Cerebellar cortex (tissue), 1 donor: Measurements from ENCODE around the gene WHAMM.
"Not testable (repeated sequence)": the region's sequence is repeated elsewhere in the genome, so short reads cannot be mapped to it uniquely, and the experiment has no call there.

Source experiments
- DNase-seq: peaks from one replicate; pipeline ENCODE4 v3.0.0-alpha.2; 2015; ENCODE audit warnings: low spot score

WHAMM gene, protein sequence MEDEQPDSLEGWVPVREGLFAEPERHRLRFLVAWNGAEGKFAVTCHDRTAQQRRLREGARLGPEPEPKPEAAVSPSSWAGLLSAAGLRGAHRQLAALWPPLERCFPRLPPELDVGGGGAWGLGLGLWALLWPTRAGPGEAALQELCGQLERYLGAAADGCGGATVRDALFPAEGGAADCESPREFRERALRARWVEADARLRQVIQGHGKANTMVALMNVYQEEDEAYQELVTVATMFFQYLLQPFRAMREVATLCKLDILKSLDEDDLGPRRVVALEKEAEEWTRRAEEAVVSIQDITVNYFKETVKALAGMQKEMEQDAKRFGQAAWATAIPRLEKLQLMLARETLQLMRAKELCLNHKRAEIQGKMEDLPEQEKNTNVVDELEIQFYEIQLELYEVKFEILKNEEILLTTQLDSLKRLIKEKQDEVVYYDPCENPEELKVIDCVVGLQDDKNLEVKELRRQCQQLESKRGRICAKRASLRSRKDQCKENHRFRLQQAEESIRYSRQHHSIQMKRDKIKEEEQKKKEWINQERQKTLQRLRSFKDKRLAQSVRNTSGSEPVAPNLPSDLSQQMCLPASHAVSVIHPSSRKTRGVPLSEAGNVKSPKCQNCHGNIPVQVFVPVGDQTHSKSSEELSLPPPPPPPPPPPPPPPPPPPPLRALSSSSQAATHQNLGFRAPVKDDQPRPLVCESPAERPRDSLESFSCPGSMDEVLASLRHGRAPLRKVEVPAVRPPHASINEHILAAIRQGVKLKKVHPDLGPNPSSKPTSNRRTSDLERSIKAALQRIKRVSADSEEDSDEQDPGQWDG

DNA sequence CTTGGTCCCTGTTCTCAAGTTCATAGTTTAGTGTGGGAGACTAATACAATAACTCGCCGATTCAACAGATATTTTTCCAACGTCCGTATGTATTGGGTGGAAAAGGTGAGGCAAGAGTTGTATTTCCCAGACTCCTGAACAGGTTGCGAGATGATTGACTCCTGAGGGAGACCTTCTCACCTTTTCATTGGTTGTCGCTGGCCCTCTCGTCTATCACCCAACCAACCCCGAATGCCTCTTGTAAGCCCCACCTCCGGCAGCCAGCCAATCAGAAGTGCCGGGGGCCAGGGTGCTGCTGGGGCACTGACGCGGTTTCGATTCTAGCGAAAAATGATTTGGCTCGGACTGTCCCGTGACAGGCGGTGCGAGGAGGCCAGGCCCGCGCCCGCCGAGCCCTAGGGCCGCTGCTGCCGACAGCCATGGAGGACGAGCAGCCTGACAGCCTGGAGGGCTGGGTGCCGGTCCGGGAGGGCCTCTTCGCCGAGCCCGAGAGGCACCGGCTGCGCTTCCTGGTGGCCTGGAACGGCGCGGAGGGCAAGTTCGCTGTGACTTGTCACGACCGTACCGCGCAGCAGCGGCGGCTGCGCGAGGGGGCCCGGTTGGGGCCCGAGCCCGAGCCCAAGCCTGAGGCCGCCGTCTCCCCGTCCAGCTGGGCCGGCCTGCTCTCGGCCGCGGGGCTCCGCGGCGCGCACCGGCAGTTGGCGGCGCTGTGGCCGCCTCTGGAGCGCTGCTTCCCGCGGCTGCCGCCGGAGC, at the start of gene WHAMM:
Gene WHAMM (plus strand): TSS at position 321 of the 753 bp plus-strand sequence. CDS start 99 bp downstream, at position 420.
- peak; percentile 99 for DNase-seq

DNA sequence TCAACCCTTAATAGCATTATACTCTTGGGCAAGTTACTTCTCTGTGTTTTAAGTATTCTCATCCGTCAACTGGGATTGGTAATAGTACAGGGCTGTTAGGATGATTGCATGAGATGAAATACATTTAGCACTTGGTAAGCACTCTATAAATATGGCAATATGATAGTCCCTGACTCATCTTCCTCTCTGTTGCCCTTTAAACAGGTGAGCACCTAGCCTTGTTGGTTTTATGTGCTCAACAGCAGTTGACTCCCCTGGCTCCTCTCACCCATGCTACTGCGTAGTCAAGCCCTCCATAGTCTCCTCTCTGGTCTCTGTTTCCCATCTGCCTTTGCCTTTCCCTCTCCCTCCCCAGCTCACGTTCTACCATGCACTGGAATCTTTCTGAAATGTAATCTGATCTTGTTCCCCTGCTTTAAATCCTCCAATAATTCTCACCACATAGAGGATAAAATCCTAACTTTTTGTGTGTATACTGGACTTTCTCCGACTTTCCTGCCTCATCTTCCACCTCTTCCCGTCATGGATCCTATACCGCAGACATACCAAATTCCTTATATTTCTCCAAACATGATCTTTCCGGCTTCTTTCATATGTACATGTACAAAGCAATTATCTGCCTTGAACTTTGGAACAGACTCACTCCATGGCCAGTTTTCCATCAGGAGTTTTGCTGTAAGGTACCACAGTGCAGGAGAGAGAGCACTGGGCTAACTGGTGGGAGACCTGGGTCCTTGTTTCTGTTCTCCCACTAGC, 45.9 kb upstream of the WHAMM start:
- no peak for DNase-seq

DNA sequence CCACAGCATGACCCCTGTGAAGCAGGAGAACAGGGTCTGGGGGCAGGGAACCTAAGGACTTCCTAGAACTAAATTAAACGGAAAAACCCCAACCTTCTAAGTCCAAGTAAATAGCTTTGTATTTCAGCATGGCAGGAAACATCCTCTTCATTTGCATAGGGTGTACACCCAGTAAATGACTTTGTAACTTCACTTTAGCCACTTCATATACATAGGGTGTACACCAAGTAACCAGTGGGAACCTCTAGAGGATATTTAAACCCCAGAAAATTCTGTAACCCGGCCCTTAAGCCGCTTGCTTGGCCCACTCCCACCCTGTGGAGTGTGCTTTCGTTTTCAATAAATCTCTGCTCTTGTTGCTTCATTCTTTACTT, 45.3 kb upstream of the WHAMM start:
- DNase-seq: no peak

DNA sequence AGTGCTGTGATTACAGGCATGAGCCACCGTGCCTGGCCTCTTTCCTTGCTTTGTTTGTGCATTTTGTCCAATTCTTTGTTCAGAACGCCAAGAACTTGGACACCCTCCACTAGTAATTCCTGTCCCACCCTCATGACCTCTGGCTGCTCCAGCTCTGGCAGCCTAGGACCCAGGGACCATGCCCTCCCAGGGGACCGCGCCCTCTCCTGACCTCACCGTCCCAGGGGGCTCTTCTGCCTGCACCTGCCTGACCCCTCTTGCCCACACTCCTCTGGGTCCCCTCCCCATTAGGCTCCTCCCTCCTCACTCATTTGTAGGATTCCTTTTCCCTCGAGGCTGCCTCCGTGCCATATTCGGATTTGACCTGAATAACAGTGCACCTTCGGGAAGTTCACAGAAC, 44.7 kb upstream of the WHAMM start:
- DNase-seq: no peak

DNA sequence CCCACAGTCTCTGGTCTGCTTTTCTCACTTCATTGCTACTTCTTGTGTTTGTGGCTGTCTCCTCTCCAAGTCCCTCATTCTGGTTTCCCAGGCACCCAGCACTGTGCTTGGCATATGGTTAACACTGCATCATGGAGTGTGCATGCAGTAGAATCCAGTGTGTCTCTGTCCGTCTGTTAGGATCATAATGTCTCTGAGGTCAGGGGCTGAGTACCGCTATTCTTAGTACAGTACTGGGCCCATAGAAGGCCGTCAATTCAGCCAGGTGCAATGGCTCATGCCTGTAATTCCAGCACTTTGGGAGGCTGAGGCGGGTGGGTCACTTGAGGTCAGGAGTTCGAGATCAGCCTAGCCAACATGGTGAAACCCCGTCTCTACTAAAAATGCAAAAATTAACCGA, 43.2 kb upstream of the WHAMM start:
- DNase-seq: not testable (repeated sequence)

DNA sequence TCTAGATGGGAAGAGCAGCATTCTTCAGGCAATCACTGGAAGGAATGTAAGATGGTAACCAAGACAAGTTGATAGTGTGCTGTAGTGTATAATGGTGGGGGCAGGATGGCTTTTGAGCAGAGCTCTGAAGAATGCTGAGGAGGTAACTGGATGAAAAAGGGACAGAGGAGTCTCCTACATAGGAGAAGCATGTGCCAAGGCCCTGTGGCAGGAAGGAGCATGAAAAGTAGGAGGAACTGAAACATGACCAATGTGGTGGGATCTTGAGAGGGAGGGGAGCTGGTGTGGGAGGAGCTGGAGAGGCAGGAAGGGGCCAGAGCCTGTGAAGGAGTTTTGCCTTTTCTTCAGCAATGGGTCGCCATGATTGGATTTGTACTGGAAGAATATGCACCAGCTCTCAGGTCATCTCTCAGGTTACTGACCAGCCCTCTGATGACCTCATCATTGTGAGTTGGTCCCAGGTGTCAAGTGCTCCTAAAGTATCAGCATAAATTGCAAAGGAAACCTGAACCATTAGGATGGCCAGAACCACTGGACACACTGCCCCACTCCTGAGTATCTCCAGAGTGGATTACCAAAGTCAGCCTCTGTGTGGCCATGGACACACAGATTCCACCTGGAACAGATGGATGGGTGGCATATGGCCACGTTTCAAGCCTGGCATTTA, 42.1 kb upstream of the WHAMM start:
- no peak for DNase-seq

DNA sequence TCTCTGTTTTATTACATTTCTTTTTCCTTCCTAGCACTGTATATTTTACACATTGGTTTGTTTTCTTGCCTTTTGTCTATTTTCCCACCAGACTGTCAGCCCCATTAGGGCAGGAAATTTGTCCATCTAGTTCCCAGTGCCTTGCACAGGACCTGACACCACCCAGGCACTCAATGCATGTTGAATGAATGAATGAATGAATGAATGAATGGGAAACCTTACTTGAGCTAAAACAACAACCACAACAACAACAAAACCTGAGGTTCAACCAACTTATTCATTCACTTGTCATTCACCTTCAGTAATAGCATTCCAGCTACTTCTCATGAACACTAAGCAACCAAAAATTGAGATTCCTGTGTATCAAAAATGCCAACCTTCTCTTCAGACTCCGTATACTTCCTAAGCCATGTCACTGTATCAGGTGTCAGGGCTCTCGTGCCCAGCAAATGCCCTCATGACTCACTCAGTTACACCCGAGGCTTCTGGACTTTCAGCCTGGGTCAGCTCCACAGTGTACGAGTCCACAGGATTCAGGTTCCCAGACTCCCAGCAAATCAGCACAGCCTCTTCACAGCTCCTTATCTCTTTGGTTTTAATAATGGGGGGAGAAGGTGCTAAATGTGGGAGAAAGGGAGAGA, 40.9 kb upstream of the WHAMM start:
- DNase-seq: no peak

DNA sequence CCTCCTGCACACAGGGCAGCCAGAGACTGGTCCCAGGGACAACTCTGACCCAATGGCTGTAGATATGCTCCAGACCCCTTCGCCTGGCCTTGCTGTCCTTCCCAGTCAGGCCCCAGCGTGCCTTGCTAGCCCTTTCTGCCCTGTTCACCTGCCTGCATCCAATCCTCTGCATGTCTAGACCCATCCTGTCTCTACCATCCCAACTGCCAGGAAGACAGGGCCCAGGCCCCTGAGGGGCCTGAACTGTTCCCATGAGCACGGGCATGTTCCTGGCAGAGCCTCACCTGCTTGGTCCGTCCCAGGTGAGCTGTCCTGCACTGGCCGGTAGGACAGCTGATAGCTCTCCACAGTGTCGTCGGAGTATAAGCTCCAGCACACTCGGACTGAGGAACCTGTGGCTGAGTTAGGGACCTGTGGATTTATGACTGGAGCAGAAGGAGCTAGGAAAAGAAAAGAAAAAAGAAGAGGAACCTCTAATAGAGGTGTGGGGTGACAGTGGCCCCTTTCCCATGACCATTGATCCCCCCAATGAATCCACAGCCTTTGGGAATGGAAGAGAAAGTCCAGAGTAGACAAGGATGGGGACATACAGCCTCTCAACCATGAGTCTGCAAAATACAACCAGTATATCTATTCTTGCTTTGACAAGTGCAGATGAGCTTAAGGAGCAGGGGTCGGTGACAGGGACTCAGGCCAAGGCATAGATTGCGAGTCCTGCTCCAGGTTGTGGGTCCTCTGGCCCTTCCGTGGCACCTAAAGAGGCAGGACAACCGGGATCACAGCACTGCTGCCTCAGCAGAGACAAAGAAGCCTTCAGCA, 37.4 kb upstream of the WHAMM start:
- DNase-seq: no peak

DNA sequence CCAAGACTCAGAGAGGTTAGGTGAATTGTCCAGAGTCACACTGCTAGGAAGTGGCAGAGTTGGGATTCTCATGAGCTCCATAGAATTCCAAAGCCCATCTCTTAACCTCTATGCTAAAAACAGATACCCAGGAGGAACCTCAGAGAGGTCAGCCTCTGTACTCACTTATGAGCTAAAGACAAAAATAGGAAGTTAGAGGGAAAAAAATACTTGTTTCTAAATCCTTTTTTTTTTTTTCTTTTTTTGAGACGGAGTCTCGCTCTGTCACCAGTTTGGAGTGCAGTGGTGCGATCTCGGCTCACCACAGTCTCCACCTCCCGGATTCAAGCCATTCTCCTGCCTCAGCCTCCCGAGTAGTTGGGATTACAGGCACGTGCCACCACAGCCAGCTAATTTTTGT, 34.9 kb upstream of the WHAMM start:
- no peak for DNase-seq

DNA sequence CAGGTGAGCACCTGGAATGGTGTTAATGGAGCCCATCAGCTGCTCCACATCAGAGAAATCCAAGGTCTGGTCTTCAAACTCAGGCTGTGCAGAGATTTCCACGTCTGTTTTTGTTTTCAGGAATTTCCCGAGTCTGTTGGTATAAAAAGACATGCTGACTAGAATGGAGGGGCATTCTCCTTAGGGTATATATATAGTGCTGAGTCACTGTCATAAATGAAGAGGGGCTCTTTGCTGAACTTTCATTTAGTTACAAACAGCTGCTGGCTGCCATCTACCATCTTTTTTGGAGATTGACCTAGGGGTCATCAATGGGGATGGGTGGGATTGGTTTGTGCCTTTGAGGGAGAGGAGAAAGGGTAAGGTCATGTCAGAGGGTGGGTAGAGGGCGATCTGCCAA, 30.7 kb upstream of the WHAMM start:
- DNase-seq: no peak

DNA sequence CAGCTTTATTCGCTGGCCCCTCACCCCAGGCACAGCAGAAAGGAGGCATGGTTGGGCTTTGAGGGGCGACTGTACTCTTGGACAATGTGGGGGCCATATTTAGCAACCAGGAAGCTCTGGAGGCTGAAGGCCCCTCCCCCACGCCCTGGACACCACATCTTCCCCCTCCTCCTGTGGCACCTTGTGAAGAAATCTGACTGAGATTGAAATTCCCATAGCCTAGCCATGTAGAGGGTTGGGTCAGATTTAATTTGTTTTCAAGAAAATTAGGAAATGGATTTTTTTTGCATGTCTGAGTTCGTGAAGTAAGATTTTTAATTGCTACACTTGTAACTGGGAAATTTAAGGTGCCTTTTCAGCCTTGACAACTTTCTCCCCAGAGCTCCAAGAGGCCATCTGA, 28.1 kb upstream of the WHAMM start:
- no peak for DNase-seq

DNA sequence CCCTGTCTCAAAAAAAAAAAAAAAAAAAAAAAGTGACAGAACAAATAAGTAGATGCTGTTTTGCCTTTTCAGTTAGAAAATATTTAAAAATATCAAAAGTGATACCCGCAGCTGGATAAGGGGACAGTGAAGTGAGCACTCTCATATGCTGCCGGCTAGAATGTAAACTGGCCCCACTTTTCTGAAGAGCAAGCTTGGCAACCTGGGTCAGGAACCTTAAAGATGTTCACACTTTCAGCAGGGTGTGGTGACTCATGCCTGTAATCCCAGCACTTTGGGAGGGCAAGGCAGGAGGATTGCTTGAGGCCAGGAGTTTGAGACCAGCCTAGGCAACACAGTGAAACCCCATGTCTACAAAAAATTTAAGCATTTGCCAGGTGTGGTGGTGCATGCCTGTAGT, 20.9 kb upstream of the WHAMM start:
- no peak for DNase-seq

DNA sequence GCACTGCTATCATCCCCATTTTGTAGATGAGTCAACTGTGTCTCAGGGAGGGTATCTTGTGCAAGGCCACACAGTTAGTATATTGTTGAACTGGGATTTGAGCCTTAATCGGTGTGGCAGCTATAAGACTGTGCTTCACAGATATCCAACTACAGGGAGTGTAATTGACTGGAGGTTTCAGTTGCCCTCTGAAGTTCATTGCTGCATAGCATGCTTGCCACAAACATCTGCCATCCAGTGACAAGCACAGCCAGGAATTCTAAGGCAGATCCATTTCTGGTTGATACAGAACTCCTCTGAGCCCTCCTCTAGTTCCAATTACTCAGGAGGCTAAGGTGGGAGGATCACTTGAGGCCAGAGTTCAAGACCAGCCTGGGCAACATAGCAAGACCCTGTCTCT, 19.9 kb upstream of the WHAMM start:
- DNase-seq: no peak

DNA sequence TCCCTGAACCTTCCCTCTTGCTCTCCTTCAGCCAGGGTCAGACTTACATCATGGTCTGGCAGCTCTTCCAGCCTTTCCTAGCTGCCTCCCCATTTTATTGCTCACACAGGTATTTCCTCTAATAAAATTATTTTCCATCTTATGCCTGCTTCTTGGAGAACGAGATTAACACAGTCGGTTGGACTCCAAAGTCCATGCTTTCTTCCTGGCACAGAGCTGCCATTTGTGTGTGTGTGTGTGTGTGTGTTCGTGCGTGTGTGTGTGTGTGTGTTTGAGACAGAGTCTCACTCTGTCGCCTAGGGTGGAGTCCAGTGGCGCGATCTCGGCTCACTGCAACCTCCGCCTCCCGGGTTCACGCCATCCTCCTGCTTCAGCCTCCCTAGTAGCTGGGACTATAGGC, 19.1 kb upstream of the WHAMM start:
- DNase-seq: no peak

DNA sequence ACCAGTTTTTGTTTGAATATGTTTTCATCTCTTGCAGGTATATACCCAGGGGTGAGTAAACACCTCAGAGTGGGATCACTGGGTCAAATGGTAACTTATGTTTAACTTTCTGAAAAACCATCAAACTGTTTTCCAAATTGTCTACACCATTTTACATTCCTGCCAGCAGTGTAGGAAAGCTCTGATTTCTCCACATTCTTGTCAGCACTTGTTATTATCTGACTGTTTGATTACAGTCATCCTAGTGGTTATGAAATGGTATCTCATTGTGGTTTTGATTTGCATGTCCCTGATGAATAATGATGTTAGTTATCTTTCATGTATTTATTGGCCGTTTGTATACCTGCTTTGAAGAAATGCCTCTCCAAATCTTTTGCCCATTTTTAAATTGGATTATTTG, 17.4 kb upstream of the WHAMM start:
- DNase-seq: no peak

DNA sequence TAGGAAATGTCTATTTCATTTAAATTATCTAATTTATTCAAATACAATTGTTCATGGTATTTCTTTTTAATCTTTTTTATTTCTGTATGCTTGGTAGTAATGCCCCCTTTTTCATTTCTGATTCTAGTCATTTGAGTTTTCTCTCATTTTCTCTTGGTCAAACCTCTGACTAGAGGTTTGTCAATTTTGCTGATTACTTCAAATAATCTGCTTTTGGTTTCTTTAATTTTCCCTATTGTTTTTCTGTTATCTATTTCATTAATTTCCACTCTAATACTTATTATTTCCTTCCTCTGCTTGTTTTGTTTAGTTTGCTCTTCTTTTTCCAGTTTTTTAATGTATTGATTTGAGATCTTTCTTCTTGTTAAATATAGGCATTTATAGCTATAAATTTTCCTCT, 15.7 kb upstream of the WHAMM start:
- no peak for DNase-seq

DNA sequence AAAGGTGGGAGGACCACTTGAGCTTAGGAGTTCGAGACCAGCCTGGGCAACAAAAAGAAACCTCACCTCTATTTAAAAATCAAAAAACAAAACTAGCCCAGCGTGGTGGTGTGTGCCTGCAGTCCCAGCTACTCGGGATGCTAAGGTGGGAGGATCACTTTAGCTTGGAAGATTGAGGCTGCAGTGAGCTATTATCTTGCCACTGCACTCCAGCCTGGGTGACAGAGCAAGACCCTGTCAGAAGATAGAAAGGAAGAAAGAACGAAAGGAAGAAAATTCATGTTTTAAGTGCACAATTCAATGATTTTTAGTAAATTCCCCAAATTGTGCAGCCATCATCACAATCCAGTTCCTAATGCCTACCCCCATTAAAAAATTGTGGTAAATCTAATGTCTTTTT, 11.3 kb upstream of the WHAMM start:
- no peak for DNase-seq

DNA sequence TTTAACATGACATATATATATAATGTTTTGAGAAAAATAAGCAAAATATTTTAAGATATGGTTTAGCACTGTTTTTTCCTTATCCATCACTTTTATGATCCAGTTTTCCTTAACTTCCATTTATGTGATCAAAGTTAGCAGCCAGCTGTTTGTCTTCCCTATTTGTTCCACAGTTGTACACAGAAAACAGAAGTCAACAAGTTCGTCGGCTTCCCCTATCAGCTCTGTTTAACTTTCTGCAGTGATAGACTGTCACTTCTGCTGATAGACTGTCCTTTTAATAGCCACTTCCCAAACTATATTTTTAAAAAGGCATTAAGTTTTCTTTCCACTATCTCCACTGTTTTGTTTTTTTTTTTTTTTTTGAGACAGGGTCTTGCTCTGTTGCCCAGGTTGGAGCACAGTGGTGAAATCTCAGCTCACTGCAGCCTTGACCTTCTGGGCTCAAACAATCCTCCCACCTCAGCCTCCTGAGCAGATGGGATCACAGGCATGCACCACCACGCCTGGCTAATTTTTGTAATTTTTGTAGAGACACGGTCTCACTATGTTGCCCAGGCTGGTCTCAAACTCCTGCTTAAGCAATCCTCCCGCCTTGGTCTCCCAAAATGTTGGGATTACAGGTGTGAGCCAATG, 10.8 kb upstream of the WHAMM start:
- no peak for DNase-seq

DNA sequence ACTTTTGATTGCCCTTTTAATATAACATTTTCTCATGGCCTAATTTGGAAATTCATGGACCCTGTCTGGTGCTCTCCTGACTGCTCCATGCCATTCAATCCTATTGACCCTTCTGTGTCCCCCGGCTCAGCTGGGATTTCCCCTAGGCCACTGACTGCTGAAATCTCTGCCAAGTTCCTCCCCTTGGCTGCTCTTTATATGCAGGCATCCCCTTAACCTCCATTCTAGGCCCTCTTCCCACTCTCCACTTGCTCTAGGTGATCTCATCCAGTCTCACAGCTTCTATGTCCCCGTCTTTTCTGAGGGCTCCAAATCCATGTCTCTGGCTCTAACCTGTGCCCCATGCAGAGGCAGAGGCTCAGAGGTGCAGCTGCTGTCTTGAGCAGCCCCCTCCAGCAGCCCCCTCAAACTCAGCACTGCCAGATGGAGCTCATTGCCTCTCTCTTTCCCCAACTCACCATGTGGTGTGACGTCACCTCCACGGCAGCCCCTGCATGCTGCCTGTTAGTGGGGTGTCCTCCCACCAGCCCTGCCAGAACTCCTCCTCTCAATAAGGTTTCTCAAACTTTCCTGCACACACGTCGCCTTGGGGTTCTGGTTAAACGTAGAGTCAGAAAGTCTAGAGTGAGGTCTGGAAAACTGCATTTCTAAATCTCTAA, 10.1 kb upstream of the WHAMM start:
- DNase-seq: no peak
